GM12801 (cell line): ENCODE data around the gene TFF1.

Source experiments
- CTCF ChIP-seq: IDR thresholded peaks from one replicate; pipeline ENCODE4 v1.5.1; 2011; ENCODE audit warnings: control low read depth; ENCODE audit not compliant: insufficient read length; ENCODE audit errors: extremely low read depth

Gene TFF1

GRCh38 chr21:42404539-42404938 lies 38.2 kb upstream of the TFF1 start:
- no peak for TF ChIP-seq CTCF

- TF ChIP-seq CTCF, result no peak
Observed at GRCh38 chr21:42403611-42404231, 37.4 kb upstream of the TFF1 start, which contains the start of gene UBASH3A. Gene UBASH3A (plus strand): TSS chr21:42403902. CDS start chr21:42403946, 44 bp downstream.

GRCh38 chr21:42401820-42402251 lies 35.5 kb upstream of the TFF1 start:
- no peak for TF ChIP-seq CTCF

- TF ChIP-seq CTCF, result no peak
Observed at GRCh38 chr21:42401154-42401553, 34.8 kb upstream of the TFF1 start.

- no peak for TF ChIP-seq CTCF
Observed at GRCh38 chr21:42400525-42400924, 34.2 kb upstream of the TFF1 start.

GRCh38 chr21:42398436-42399028 lies 32.2 kb upstream of the TFF1 start:
- no peak for TF ChIP-seq CTCF

GRCh38 chr21:42397746-42398394 lies 31.5 kb upstream of the TFF1 start:
- TF ChIP-seq CTCF, result no peak
